Bronchial epithelial cell (primary cell): ENCODE data around the gene DSG2. TPM values are rescaled to one million over a fixed set of nuclear protein-coding genes. Genes with fewer than 3 reads are reported as not detected.

ENCODE experiments used
- DNase-seq: peaks from one replicate; pipeline ENCODE4 v3.0.0-alpha.2; 2010; ENCODE audit warnings: low read depth
- FAIRE-seq: peaks from 2 replicates; lab custom pipeline; 2011; peaks lifted over from hg19 to GRCh38; lab: Jason Lieb, UNC
- H3K27me3 ChIP-seq: 2 replicates; pipeline ENCODE4 v1.5.1; 2011; ENCODE audit warnings: low read length; ENCODE audit not compliant: control insufficient read depth, insufficient read depth
- H3K36me3 ChIP-seq: 2 replicates; pipeline ENCODE4 v1.5.1; 2011; ENCODE audit warnings: low read length; ENCODE audit not compliant: control insufficient read depth, insufficient read depth
- H3K4me3 ChIP-seq: 2 replicates; pipeline ENCODE4 v1.5.1; 2011; ENCODE audit warnings: mild to moderate bottlenecking, low read depth, low read length, control low read depth
- total RNA-seq: library from RNA; depleted of rRNA; stranded (reverse); fragments of >200 nt; gene quantifications from 2 replicates; pipeline ENCODE4 v1.2.1, GENCODE V29; 2014
- TF ChIP-seq, protein P1 (sequence below): IDR thresholded peaks from 2 replicates; pipeline ENCODE4 v1.5.1; 2011; ENCODE audit warnings: mild to moderate bottlenecking, moderate library complexity, low read length, control low read depth, inconsistent platforms; ENCODE audit not compliant: insufficient read depth, severe bottlenecking

Gene DSG2
- total RNA-seq, 1 donor from 2014 or later: 110 TPM

DNA sequence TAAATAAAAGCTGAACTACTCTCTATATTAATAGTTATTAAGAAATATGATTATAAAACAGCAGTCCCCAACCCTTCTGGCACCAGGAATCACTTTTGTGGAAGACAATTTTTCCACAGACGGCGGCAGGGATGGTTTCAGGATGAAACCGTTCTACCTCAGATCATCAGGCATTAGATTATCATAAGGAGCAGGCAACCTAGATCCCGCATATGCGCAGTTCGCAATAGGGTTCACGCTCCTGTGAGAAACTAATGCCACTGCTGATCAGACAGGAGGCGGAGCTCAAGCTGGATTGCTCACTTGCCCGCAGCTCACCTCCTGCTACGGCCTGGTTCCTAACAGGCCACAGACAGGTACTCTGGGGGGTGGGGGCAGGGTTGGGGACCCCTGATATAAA, 19.3 kb upstream of the DSG2 start:
- H3K36me3 ChIP-seq: peaks cover 9% of the 10 kb centered on the region
- TF ChIP-seq, protein P1, sequence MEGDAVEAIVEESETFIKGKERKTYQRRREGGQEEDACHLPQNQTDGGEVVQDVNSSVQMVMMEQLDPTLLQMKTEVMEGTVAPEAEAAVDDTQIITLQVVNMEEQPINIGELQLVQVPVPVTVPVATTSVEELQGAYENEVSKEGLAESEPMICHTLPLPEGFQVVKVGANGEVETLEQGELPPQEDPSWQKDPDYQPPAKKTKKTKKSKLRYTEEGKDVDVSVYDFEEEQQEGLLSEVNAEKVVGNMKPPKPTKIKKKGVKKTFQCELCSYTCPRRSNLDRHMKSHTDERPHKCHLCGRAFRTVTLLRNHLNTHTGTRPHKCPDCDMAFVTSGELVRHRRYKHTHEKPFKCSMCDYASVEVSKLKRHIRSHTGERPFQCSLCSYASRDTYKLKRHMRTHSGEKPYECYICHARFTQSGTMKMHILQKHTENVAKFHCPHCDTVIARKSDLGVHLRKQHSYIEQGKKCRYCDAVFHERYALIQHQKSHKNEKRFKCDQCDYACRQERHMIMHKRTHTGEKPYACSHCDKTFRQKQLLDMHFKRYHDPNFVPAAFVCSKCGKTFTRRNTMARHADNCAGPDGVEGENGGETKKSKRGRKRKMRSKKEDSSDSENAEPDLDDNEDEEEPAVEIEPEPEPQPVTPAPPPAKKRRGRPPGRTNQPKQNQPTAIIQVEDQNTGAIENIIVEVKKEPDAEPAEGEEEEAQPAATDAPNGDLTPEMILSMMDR: no peak
- H3K27me3 ChIP-seq: no peaks in the 10 kb centered on the region
- no peak overlapping the region for H3K4me3 ChIP-seq
- DNase-seq (no peak), FAIRE-seq (no peak)

DNA sequence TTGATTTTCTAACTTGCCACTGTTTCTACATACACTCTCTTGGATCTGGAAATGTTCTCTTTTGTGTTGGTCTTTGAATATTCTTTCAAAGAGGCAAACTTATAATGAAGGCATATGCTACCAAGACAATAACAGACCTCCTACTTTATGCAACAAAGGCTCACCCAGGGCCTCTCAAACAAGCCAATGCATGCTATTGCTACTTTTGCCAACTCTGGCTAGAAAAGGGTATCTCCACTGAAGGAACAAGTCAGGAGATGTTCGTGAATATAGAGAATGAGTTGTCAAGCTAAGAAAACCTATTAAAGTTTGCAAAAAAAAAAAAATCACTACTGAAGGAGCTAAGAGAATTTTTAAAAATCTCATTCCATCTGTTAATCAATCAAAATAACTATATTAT, 15.9 kb upstream of the DSG2 start:
- Histone ChIP-seq H3K4me3 (no peak overlapping the region), H3K36me3 (no peaks in the 10 kb centered on the region), H3K27me3 (no peaks in the 10 kb centered on the region)
- TF ChIP-seq, protein P1: no peak
- no peak for FAIRE-seq
- peak; percentile 88 for DNase-seq

DNA sequence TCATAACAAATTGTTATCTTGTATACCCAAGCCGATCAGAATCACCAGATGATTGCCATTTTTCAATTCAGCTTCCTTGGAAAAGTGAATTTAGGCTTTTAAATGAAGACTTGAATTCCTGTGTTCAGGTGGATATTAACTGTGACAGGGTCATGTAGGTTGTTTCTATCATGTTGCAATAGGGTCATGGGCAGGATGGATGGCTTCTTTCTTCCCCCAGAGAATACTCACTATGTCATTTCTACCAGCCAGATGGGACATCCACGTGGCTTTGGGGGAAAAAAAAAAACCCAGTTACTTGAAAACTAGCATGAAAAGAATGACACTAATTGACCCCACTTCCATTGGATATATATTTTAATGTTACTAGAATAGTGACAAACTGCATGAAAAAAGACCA, 14.6 kb upstream of the DSG2 start:
- Histone ChIP-seq H3K36me3 (no peaks in the 10 kb centered on the region), H3K27me3 (no peaks in the 10 kb centered on the region), H3K4me3 (no peak overlapping the region)
- DNase-seq: no peak
- no peak for FAIRE-seq
- TF ChIP-seq, protein P1: no peak

DNA sequence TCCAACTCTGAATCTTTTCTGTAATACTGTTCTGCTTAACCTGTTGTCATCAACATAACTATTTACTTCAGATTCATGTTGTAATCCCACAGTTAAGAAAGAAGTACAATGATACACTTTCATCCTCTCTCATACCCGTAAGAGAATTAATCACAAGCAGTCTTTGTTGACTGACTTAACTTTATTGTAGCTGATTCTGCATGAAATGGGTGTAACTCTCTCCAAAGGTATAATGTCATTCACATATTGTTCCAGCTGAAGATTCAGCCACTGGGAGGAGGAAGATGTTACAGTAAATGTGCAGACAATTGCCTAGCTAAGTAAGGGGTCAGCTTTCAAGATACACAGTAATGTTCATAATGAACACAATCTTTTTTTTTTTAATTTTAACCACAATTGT, 13.5 kb upstream of the DSG2 start:
- H3K36me3 ChIP-seq: no peaks in the 10 kb centered on the region
- DNase-seq: peak; percentile 74
- no peak for FAIRE-seq
- H3K27me3 ChIP-seq: no peaks in the 10 kb centered on the region
- TF ChIP-seq, protein P1: no peak
- no peak overlapping the region for H3K4me3 ChIP-seq

DNA sequence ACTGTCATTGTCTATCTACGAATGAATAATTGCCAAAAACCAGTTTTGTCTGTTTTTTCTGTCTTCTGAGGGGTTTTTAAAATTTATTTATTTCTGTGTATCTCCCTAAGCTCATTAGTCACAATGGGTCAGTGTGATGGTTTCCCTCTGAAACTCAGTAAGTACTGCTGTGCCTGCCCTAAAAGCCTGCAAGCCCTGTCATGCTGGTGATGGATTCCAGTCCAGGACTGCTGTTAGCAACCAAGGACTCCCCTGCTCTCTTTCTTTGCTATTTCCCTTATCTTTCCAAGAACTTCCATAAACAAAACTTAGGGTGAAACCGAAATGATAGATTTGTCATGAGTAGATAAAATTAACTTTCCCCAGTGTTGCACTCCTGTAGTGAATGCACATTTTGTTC, 11.8 kb upstream of the DSG2 start:
- Histone ChIP-seq H3K4me3 (no peak overlapping the region), H3K36me3 (no peaks in the 10 kb centered on the region), H3K27me3 (no peaks in the 10 kb centered on the region)
- DNase-seq: peak; percentile 91
- no peak for FAIRE-seq
- TF ChIP-seq, protein P1: no peak
